22Rv1 (cell line): Measurements from ENCODE around the gene SORT1.
"Not testable (repeated sequence)": the region's sequence is repeated elsewhere in the genome, so short reads cannot be mapped to it uniquely, and the experiment has no call there.

Source experiments
- H3K27ac ChIP-seq: fragments of 450-650 bp; 2 replicates; pipeline ENCODE4 v1.5.1; 2017
- CTCF ChIP-seq: fragments of 450-650 bp; IDR thresholded peaks from 2 replicates; pipeline ENCODE4 v1.5.1; 2017; ENCODE audit warnings: mild to moderate bottlenecking
- ZFX ChIP-seq: fragments of 450-650 bp; IDR thresholded peaks from 2 replicates; pipeline ENCODE4 v1.6.1; 2017; ENCODE audit warnings: antibody characterized with exemption, borderline replicate concordance

The SORT1 gene

DNA sequence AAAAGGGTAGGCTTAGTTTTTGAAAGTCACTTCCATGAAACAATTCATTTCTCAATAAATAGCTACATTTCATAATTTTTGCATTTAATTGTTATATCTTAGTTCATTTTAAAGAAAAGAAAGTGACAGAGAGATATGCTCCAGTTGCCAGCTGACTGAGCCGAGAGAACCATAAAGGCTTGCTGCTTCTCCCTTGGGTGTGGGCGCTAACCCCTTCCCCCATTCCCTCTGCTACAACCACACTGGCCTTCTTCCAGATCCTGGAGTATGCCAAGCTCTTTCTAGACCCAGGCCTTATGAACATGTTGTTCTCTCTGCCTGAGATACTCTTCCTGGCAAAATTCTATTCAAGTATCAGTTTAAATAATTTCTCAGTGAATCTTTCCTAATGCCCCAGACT, 12.3 kb downstream of the SORT1 start:
- no peak overlapping the region for H3K27ac ChIP-seq
- TF ChIP-seq CTCF (no peak), ZFX (no peak)

GRCh38 chr1:109383854-109384253, 13.9 kb downstream of the SORT1 start:
- H3K27ac ChIP-seq = no peak overlapping the region
- TF ChIP-seq ZFX (no peak), CTCF (no peak)

DNA sequence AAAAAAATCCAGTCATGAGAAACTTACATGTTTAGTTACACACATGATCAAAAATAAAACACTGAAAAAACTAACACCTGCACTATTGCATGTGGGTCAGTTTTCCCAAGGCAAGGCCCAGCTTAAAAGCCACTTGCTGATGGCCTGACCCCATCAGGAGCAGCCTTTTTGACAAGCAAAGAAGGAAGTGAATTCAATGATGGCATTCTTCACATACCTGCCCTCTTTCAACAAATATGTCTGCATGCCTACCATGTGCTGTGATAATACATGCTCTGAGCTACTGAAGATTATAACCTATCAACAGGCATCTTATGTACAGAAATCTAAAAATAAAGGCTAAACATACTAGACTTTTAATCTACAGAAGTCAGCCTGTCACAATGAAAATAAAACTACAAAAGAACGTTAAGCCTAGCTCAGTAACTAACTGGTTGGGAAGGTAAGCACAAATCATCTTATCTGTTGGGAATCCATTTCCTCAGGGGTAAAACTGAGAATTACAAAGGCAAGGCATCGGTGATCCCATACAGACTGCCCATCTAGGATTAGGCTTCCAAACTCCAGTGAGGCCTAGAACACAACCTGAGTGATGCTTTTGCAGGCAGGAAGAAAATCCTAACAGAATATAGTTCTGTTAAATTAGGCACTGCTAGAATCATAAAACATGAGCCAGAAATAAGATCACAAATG, 14.5 kb downstream of the SORT1 start:
- no peak overlapping the region for H3K27ac ChIP-seq
- TF ChIP-seq CTCF (no peak), ZFX (no peak)

DNA sequence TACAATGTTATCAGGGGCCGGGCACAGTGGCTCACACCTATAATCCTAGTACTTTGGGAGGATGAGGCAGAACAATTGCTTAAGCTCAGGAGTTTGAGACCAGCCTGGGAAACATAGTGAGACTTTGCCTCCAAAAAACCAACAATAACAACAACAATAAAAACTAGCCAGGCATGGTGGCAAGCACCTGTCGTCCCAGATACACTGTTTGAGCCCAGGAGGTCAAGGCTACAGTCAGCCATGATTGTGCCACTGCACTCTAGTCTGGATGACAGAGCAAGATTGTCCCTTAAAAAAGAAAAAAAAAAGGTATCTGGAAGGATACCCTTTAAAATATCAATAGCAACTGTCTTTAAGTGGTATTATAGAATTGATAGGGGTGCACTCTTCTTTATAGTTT, 16.1 kb downstream of the SORT1 start:
- TF ChIP-seq CTCF (no peak), ZFX (no peak)
- H3K27ac ChIP-seq = no peak overlapping the region

DNA sequence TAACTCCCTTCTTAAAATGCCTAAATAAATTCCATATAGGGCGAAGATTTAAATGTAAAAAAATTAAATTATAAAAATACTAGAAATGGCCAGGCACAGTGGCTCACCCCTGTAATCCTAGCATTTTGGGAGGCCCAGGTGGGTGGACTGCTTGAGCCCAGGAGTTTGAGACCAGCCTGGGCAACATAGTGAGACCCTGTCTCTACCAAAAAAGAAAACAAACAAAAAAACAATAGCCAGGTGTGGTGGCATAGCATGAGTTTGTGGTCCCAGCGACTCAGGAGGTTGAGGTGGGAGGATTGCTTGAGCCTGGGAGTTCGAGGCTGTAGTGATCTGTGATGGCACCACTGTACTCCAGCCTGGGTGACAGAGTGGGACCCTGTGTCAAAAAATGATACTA, 17.8 kb downstream of the SORT1 start:
- H3K27ac ChIP-seq = no peak overlapping the region
- no peak for TF ChIP-seq CTCF
- no peak for TF ChIP-seq ZFX

DNA sequence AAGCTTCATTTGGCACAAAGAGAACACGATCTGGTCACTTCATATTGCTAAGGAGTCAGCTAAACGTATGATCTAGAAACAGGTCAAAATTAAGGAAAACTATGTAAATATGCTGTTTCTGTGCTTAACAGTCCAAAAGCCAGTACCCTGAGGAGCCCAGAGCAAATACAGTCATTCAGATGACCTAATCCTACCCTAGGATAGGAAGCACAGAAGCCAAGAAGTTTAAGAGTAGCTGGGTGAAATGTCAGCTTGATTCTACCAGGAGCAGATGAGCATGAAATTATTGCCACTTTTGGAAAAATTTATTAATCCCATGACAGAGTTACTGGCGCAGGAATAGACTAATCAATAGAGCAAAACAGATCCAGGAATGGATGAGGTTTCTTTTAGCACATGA, 18.3 kb downstream of the SORT1 start:
- no peak overlapping the region for H3K27ac ChIP-seq
- TF ChIP-seq ZFX (no peak), CTCF (no peak)

DNA sequence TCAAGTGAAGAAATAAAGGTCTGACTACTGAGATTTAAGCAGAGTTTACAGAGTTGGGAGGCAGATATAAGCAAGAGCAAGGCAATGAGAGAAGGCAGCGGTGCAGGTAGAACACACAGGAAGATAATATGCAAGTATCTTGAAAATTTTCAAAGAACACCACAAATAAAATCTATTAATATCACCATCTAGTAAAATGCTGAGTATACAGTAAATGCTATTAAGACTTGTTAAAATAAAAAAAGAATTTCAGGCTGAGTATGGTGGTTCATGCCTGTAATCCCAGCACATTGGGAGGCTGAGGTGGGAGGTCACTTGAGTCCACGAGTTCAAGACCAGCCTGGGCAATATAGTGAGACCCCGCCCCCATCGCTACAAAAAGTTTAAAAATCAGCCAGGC, 20.0 kb downstream of the SORT1 start:
- no peak overlapping the region for H3K27ac ChIP-seq
- no peak for TF ChIP-seq CTCF
- TF ChIP-seq ZFX = no peak

GRCh38 chr1:109373696-109374095, 24.0 kb downstream of the SORT1 start:
- not testable (repeated sequence) for H3K27ac ChIP-seq
